ENCODE measurements around the gene CCNY.

CCNY gene

GRCh38 chr10:35458500-35459448 lies 122.5 kb downstream of the CCNY start:
- FAIRE-seq, result no peak

- no peak for FAIRE-seq
Observed at GRCh38 chr10:35459449-35459847, 123.1 kb downstream of the CCNY start.

- no peak for FAIRE-seq
Observed at GRCh38 chr10:35460852-35461460, 124.6 kb downstream of the CCNY start.

GRCh38 chr10:35462491-35462934 lies 126.2 kb downstream of the CCNY start:
- FAIRE-seq, result no peak

- no peak for FAIRE-seq
Observed at GRCh38 chr10:35463105-35463867, 127.0 kb downstream of the CCNY start.

GRCh38 chr10:35463878-35464277 lies 127.6 kb downstream of the CCNY start:
- FAIRE-seq, result no peak

- FAIRE-seq, result no peak
Observed at GRCh38 chr10:35464825-35465456, 128.6 kb downstream of the CCNY start.

GRCh38 chr10:35465673-35466072 lies 129.4 kb downstream of the CCNY start:
- no peak for FAIRE-seq

- no peak for FAIRE-seq
Observed at GRCh38 chr10:35466170-35466569, 129.9 kb downstream of the CCNY start.

- no peak for FAIRE-seq
Observed at GRCh38 chr10:35466661-35467060, 130.4 kb downstream of the CCNY start.

- FAIRE-seq, result no peak
Observed at GRCh38 chr10:35467186-35467585, 130.9 kb downstream of the CCNY start.

GRCh38 chr10:35470248-35470924 lies 134.1 kb downstream of the CCNY start:
- FAIRE-seq, result no peak

GRCh38 chr10:35470925-35471315 lies 134.6 kb downstream of the CCNY start:
- FAIRE-seq, result no peak

- no peak for FAIRE-seq
Observed at GRCh38 chr10:35471435-35471834, 135.1 kb downstream of the CCNY start.

GRCh38 chr10:35480142-35480541 lies 143.8 kb downstream of the CCNY start:
- FAIRE-seq, result no peak

- FAIRE-seq, result no peak
Observed at GRCh38 chr10:35481413-35481812, 145.1 kb downstream of the CCNY start.

- no peak for FAIRE-seq
Observed at GRCh38 chr10:35486297-35486990, 150.1 kb downstream of the CCNY start.

- FAIRE-seq, result no peak
Observed at GRCh38 chr10:35487336-35488034, 151.2 kb downstream of the CCNY start.

GRCh38 chr10:35488228-35488627 lies 151.9 kb downstream of the CCNY start:
- no peak for FAIRE-seq

GRCh38 chr10:35492386-35493195 lies 156.3 kb downstream of the CCNY start:
- FAIRE-seq, result no peak
